IPS DF 6.9 (cell line): ENCODE results near the gene MTURN.
"Not testable (repeated sequence)": the region's sequence is repeated elsewhere in the genome, so short reads cannot be mapped to it uniquely, and the experiment has no call there.

ENCODE experiments used
- DNase-seq: peaks from one replicate; pipeline ENCODE4 v3.0.0-alpha.2; 2013; ENCODE audit warnings: low read depth, low spot score
- H3K27ac ChIP-seq: one replicate; pipeline ENCODE4 v1.5.1; 2013; ENCODE audit warnings: low read length, control low read depth
- H3K27me3 ChIP-seq: 2 replicates; pipeline ENCODE4 v1.6.1; 2013; ENCODE audit warnings: mild to moderate bottlenecking, low read length; ENCODE audit not compliant: control insufficient read depth, insufficient read depth
- H3K36me3 ChIP-seq: 2 replicates; pipeline ENCODE4 v1.6.1; 2013; ENCODE audit warnings: low read length; ENCODE audit not compliant: control insufficient read depth, insufficient read depth
- H3K4me1 ChIP-seq: 2 replicates; pipeline ENCODE4 v1.6.1; 2013; ENCODE audit warnings: low read length; ENCODE audit not compliant: control insufficient read depth, insufficient read depth
- H3K4me3 ChIP-seq: 2 replicates; pipeline ENCODE4 v1.5.1; 2013; ENCODE audit warnings: mild to moderate bottlenecking, low read length
- H3K9me3 ChIP-seq: 2 replicates; pipeline ENCODE4 v1.6.1; 2013; ENCODE audit warnings: low read length, inconsistent platforms; ENCODE audit not compliant: control insufficient read depth, insufficient read depth
- WGBS: extraction: QIAGEN DNeasy Blood & Tissue Kit; methylation state at CpG from one replicate; pipeline ENCODE4 v1.1.7; 2013; ENCODE audit warnings: mixed read lengths, missing lambda C conversion rate; ENCODE audit not compliant: insufficient read length, insufficient coverage; 5-methylcytosine and 5-hydroxymethylcytosine counted together

The MTURN gene

DNA sequence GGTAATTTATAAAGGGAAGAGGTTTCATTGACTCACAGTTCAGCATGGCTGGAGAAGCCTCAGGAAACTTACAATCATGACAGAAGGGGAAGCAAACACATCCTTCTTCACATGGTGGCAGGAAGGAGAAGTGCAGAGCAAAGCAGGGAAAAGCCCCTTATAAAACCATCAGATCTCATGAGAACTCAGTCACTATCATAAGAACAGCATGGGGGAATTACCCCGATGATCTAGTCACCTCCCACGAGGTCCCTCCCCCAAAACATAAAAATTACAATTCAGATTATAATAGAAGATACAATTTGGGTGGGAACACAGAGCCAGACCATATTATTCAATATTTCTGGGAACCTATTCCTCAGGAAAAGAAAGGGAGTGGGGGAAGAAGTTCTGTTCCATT lies 53.6 kb downstream of the MTURN start:
- H3K27ac ChIP-seq, DNase-seq, H3K9me3 ChIP-seq, H3K36me3 ChIP-seq, H3K4me3 ChIP-seq, H3K27me3 ChIP-seq, H3K4me1 ChIP-seq: not testable (repeated sequence)
- no CpG with 5 or more reads among the region's 2 CpGs for WGBS

DNA sequence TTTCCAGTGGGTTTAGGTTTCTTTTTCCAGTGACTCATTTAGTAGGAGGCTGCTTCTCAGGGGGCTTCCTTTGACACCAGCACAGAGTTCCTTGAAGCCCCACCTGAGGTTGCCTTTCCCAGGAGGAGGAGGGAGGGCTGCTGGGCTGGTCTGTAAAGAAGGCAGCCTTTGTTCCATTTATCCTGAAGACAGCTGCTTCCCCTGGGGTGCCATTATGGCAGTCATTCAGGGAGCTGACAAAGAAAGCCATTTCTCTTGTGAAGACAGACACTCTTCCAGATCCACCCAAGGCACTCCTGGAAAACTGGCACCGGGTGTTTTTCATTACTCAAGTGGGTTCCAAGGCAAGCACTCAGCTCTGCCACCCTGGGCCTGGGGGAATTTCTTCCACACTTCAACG lies 54.0 kb downstream of the MTURN start:
- Histone ChIP-seq H3K9me3 (no peaks in the 10 kb centered on the region), H3K36me3 (no peaks in the 10 kb centered on the region), H3K4me1 (no peaks in the 10 kb centered on the region), H3K4me3 (no peak overlapping the region), H3K27ac (no peak overlapping the region), H3K27me3 (no peaks in the 10 kb centered on the region)
- DNase-seq = no peak
- no CpG with 5 or more reads among the region's 2 CpGs for WGBS

DNA sequence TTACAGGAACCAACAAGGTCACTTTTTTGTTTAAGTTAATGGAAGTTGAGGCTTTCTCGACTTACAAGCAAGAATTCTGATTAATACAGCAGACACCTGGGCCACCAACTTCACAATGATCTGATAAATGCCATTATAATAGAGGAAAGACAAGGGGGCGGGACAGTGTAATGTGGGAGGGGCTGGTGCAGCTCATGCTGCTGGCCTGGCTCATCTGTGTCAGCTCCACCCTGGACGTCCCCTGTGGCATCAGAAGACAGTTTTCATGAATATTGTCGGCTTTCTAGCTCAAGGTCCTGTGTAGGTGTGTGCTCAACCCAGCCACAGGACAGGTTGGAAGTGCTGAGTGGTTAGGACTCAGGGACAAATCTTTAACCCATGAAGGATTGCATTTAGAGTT lies 57.0 kb downstream of the MTURN start:
- no CpG with 5 or more reads among the region's 4 CpGs for WGBS
- no peak overlapping the region for H3K27ac ChIP-seq
- H3K4me1 ChIP-seq = no peaks in the 10 kb centered on the region
- peaks cover 11% of the 10 kb centered on the region for H3K9me3 ChIP-seq
- H3K27me3 ChIP-seq = no peaks in the 10 kb centered on the region
- no peak for DNase-seq
- H3K36me3 ChIP-seq = no peaks in the 10 kb centered on the region
- H3K4me3 ChIP-seq = no peak overlapping the region

DNA sequence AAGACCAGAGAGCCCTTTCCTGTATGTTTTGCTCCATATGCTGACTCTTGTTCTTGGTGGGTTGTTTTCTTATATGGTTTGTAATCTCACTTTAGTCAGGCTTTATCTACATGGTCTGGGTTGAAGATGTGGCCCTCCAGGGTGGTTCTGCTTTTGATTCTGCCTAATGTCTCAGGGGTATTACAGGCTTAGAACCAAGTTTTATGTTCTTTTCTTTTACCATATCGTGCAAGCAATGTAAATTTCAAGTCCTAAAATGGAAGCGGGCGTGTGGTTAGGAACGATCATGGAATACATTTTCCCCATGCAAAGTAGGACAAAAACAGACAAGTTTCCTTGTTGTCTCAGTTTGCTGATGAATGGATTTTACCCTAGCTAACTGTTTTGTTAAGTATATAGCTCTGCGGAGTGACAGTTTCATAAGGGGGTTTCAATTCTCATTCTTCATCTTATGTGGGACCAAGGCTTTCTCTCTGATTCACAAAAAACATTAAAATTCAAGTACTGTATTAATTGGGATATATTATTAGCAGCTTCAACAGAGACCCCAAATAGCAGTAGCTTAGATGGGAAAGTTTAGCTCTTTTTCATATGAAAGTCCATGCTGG lies 58.7 kb downstream of the MTURN start:
- Histone ChIP-seq H3K27ac (no peak overlapping the region), H3K27me3 (no peaks in the 10 kb centered on the region), H3K4me1 (no peaks in the 10 kb centered on the region), H3K36me3 (no peaks in the 10 kb centered on the region), H3K4me3 (no peak overlapping the region), H3K9me3 (peaks cover 13% of the 10 kb centered on the region)
- DNase-seq = no peak
- no CpG with 5 or more reads among the region's 5 CpGs for WGBS

DNA sequence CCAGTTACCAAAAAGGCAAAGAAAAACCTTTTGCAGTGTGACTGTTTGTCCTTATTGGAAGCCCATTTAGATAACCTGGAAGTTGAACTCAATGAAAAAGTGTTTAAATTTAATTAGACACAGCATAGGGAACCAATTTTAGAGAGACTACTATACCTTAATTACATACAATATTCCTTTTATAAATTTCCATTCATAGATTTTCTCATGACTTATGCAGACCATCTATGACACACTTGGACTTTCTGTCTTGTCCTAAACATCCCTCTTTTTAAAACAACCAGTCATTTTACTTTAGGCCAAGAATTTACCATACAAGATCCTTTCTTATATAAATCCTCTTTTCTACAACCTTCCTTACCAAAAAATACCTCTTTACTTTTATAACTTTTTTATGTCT lies 61.6 kb downstream of the MTURN start:
- Histone ChIP-seq H3K27ac (no peak overlapping the region), H3K9me3 (peaks cover 13% of the 10 kb centered on the region), H3K36me3 (no peaks in the 10 kb centered on the region), H3K4me1 (no peaks in the 10 kb centered on the region), H3K4me3 (no peak overlapping the region), H3K27me3 (no peaks in the 10 kb centered on the region)
- DNase-seq = no peak

DNA sequence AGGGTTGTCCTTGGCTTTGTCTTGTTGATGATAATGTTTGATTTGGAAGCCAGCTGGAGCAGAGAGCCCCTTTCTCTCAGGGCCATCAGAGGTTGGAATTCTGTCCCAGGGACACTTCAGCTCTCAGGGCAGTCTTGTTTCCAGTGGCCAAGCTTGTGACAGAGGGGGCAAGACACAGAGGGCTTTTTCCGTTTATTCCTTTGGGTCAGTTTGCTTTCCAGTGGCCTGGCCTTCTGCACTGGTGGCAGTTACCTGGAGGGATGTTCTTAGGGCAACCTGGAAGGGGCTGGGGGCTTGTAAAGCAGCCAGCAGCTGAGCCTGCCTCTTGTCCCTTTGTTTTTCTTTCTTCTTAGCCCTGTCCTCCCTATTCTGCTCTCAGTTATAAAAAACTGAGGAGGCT lies 62.7 kb downstream of the MTURN start:
- peaks cover 13% of the 10 kb centered on the region for H3K9me3 ChIP-seq
- no CpG with 5 or more reads among the region's 1 CpG for WGBS
- no peaks in the 10 kb centered on the region for H3K36me3 ChIP-seq
- H3K27me3 ChIP-seq = no peaks in the 10 kb centered on the region
- no peaks in the 10 kb centered on the region for H3K4me1 ChIP-seq
- no peak overlapping the region for H3K4me3 ChIP-seq
- DNase-seq = no peak
- no peak overlapping the region for H3K27ac ChIP-seq

DNA sequence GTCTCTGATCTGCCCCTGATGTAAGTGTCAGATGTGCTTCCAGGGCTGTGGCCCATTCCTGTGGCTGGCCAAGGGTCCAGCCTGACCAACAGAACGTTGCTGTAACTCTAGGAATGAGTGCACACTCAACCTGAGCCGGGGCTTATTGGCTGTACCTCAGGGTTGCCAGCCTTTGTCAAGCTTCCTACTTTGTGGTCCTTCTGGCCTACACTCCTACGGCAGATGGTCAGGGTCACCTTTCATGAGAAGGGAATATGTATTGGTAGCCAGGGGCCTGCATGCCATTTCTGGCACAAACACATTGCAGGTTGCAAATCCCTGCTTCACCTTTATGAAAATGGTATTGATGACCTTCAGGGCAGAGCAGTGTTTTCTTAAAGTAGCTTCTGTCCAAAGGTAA lies 64.5 kb downstream of the MTURN start:
- Histone ChIP-seq H3K9me3 (peaks cover 12% of the 10 kb centered on the region), H3K27me3 (no peaks in the 10 kb centered on the region), H3K4me3 (no peak overlapping the region), H3K4me1 (no peaks in the 10 kb centered on the region), H3K36me3 (no peaks in the 10 kb centered on the region), H3K27ac (no peak overlapping the region)
- no peak for DNase-seq
- WGBS = no CpG with 5 or more reads among the region's 3 CpGs

DNA sequence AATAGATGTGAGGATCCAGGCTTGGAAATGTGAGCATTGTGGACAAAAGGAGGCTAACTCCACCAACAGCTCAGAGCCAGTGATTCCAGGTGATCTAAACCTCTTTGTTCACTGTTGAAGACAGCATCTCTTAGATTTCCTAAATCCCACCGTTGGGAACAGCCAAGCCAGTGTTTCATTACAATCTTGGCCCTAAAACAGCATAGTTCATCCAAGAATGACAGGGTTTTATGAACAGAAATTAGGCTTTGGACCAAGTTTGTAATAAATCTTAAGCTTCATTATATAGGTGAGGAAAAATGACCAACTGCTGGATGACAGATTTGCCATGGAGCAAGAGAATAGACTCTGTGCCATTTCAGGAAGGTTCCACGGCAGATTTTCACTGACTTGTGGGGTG lies 65.8 kb downstream of the MTURN start:
- no peak overlapping the region for H3K27ac ChIP-seq
- H3K4me3 ChIP-seq = no peak overlapping the region
- no peak for DNase-seq

DNA sequence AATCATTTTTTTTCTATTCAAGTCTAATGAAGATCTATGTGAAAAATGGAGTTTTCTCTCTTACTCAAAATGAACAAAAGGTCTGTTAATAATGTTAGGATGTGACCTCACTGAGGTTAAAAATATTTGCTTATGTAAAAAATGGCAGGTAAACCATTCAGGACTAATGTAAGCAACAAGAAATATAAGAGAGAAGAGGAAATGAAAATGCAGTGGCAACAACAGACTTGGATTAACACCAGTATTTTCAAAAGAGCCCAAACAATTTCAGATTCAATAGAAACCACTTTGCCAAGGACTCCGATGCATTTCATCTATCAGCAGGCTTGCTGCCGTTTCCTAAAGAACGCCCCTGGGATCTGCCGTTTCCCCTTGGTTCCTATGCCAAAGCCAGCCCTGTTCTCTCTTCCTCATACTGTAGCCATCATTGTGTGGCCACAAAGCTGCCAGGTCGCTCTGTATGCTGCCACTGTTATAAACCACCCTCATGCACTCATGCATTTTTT lies 66.4 kb downstream of the MTURN start:
- H3K27me3 ChIP-seq = no peaks in the 10 kb centered on the region
- H3K4me1 ChIP-seq = no peaks in the 10 kb centered on the region
- peaks cover 2% of the 10 kb centered on the region for H3K9me3 ChIP-seq
- no peak for DNase-seq
- no peaks in the 10 kb centered on the region for H3K36me3 ChIP-seq
- H3K4me3 ChIP-seq = no peak overlapping the region
- WGBS = no CpG with 5 or more reads among the region's 5 CpGs
- H3K27ac ChIP-seq = no peak overlapping the region

More for the DNA sequence above, 65.8 kb downstream of the MTURN start:
- no CpG with 5 or more reads among the region's 2 CpGs for WGBS
- no peaks in the 10 kb centered on the region for H3K4me1 ChIP-seq
- H3K9me3 ChIP-seq = peaks cover 7% of the 10 kb centered on the region
- H3K36me3 ChIP-seq = no peaks in the 10 kb centered on the region
- H3K27me3 ChIP-seq = no peaks in the 10 kb centered on the region

DNA sequence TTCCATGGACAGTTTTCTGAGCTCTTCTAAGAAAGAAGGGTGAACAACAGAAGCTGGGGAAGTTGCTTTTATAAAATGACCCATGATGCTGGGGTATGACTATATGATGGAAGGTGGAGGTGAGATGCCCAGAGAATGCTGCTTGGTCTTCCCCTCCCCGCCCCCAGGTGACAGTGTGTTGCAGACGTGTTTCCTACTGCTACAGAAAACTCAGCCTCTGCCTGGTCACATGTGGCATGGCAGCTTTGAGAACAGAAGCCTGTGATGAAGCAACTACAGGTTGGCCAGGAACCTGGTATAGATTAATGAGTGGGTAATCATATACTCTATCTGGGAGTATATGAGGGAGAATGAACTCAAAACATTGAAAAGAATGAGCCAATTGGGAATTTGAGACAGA lies 67.1 kb downstream of the MTURN start:
- WGBS = no CpG with 5 or more reads among the region's 2 CpGs

DNA sequence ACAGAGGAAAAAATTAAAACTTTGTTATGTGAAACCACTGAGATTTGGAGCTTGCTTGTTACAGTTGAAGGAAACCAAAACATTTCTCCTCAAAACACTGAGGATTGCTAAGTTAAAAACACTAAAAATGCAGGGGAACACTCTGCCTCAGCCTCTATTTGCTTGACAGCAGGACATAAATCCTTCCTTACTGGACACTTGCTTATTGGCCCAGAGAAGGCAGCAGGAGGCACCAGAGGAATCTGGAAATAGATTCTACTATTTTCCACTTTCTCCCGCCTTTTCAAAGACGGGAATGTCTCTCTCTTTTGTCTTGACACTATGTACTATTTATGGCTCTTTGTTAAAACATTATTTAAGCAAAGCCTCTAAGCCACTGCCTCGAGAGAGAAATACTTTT lies 67.9 kb downstream of the MTURN start:
- no peaks in the 10 kb centered on the region for H3K36me3 ChIP-seq
- H3K9me3 ChIP-seq = no peaks in the 10 kb centered on the region
- no peaks in the 10 kb centered on the region for H3K4me1 ChIP-seq
- no peaks in the 10 kb centered on the region for H3K27me3 ChIP-seq
- DNase-seq = no peak
- no CpG with 5 or more reads among the region's 3 CpGs for WGBS
- no peak overlapping the region for H3K4me3 ChIP-seq
- no peak overlapping the region for H3K27ac ChIP-seq

More for the DNA sequence above, 67.1 kb downstream of the MTURN start:
- DNase-seq = no peak
- Histone ChIP-seq H3K4me3 (no peak overlapping the region), H3K9me3 (peaks cover 2% of the 10 kb centered on the region; the same call in 1 of the 2 replicates), H3K36me3 (no peaks in the 10 kb centered on the region), H3K27ac (no peak overlapping the region), H3K4me1 (no peaks in the 10 kb centered on the region), H3K27me3 (no peaks in the 10 kb centered on the region)
